Stomach (tissue), 19 donors: ENCODE results near the gene SRSF8. TPM values are rescaled to one million over a fixed set of nuclear protein-coding genes. Genes with fewer than 3 reads are reported as not detected.
A peak's percentile ranks its signal among the peaks of the same experiment; 100 is the strongest.
"Not testable (repeated sequence)": the region's sequence is repeated elsewhere in the genome, so short reads cannot be mapped to it uniquely, and the experiment has no call there.

Source experiments
- DNase-seq, 2 donors: peaks; one replicate each; pipeline versions ENCODE4 v3.0.0 to v3.0.0-alpha.2; 2013 to 2019
- H3K27ac ChIP-seq, 5 donors: fragments of 200-600 bp in 4 of 5; sonication (generic) in 4 of 5; one replicate each; pipeline ENCODE4 v1.5.1; 2013 to 2019; ENCODE audit warnings: mild to moderate bottlenecking in 1 of 5, moderate library complexity in 1 of 5
- H3K27me3 ChIP-seq, 3 donors: fragments of 200-600 bp; sonication (generic); one replicate each; pipeline ENCODE4 v1.5.1; 2017 to 2019; ENCODE audit warnings: mixed run types in 1 of 3
- H3K36me3 ChIP-seq, 4 donors: fragments of 200-600 bp; sonication (generic); 1 replicate in 3 of 4; 2 replicates in 1 of 4; pipeline ENCODE4 v1.5.1; 2016 to 2019
- H3K4me1 ChIP-seq, 4 donors: fragments of 200-600 bp; sonication (generic); one replicate each; pipeline ENCODE4 v1.5.1; 2016 to 2019
- H3K4me3 ChIP-seq, 4 donors: fragments of 200-600 bp; sonication (generic) in 3 of 4; one replicate each; pipeline ENCODE4 v1.5.1; 2016 to 2019; ENCODE audit warnings: mild to moderate bottlenecking in 1 of 4
- H3K9me3 ChIP-seq, 4 donors: fragments of 200-600 bp; sonication (generic); one replicate each; pipeline ENCODE4 v1.5.1; 2016 to 2019
- EP300 ChIP-seq: sonication (generic); formaldehyde crosslinking; IDR thresholded peaks from one replicate; pipeline ENCODE4 v1.6.1; 2017; ENCODE audit warnings: antibody characterized with exemption
- POLR2A ChIP-seq, 4 donors: fragments of 450-650 bp; IDR thresholded peaks; one replicate each; pipeline ENCODE4 v1.6.1; 2016; ENCODE audit warnings: antibody characterized with exemption in 4 of 4, control low read depth in 2 of 4, mild to moderate bottlenecking in 1 of 4, moderate library complexity in 1 of 4
- POLR2AphosphoS5 ChIP-seq, 3 donors: sonication (generic); formaldehyde crosslinking; IDR thresholded peaks; one replicate each; pipeline ENCODE4 v1.6.1; 2016; ENCODE audit warnings: antibody characterized with exemption in 3 of 3
- WGBS, 5 donors: extraction: QIAGEN DNeasy Blood & Tissue Kit in 3 of 5; methylation state at CpG; one replicate each; pipeline versions ENCODE4 v1.1.5 to v1.1.7; 2013 to 2018; 5-methylcytosine and 5-hydroxymethylcytosine counted together
- intact Hi-C: fragments of 100-400 bp; cut with DNase I; formaldehyde crosslinking; loops from one replicate; pipeline ENCODE4 v1.15.1; 2023; ENCODE audit warnings: low total_unique reads
- long read RNA-seq, 10 donors: transcript quantifications; one replicate each; lab custom pipeline, GENCODE V29; 2026
- polyA plus RNA-seq, 3 donors: library from polyadenylated mRNA; stranded (reverse); fragments of 200-250 nt; gene quantifications; one replicate each; pipeline ENCODE4 v1.2.3, GENCODE V29; 2013
- total RNA-seq, 5 donors: library from RNA; depleted of rRNA; stranded (reverse); fragments of >200 nt; gene quantifications; one replicate each; pipeline versions ENCODE4 v1.1.0 to v1.2.3, GENCODE V29; 2014 to 2016
- TF ChIP-seq, protein P1 (sequence below), 7 experiments: fragments of 450-650 bp in 4 of 7; fragments of 200-600 bp in 3 of 7; sonication (generic) in 3 of 7; IDR thresholded peaks; one replicate each; pipeline ENCODE4 v1.5.1; 2016 to 2019; ENCODE audit warnings: antibody characterized with exemption in 7 of 7, control low read depth in 2 of 7, mild to moderate bottlenecking in 1 of 7
- donor health status: healthy with polysubstance abuse.
- donor health status: Bipolar disorder and iron deficiency.
- donor health status: healthy.

The SRSF8 gene
- total RNA-seq (10 to 100 TPM; 10.7 to 34.6 (median 25.7) TPM), polyA plus RNA-seq (10 to 100 TPM; 30.3 to 39.6 (median 36.3) TPM)
- long read RNA-seq, donor 1, full-length matches to known transcripts = 35 of 35 reads
- long read RNA-seq, donor 1, partial matches to known transcripts = 0 of 35 reads
- long read RNA-seq, donor 1, other reads (novel, unspliced or antisense) = 0 of 35 reads
- long read RNA-seq, donor 2, full-length matches to known transcripts = 36 of 36 reads
- long read RNA-seq, donor 2, partial matches to known transcripts = 0 of 36 reads
- long read RNA-seq, donor 2, other reads (novel, unspliced or antisense) = 0 of 36 reads
- long read RNA-seq, donor 3, full-length matches to known transcripts = 45 of 45 reads
- long read RNA-seq, donor 3, partial matches to known transcripts = 0 of 45 reads
- long read RNA-seq, donor 3, other reads (novel, unspliced or antisense) = 0 of 45 reads
- long read RNA-seq, donor 4, full-length matches to known transcripts = 5 of 5 reads
- long read RNA-seq, donor 4, partial matches to known transcripts = 0 of 5 reads
- long read RNA-seq, donor 4, other reads (novel, unspliced or antisense) = 0 of 5 reads
- long read RNA-seq, donor 5, full-length matches to known transcripts = 68 of 68 reads
- long read RNA-seq, donor 5, partial matches to known transcripts = 0 of 68 reads
- long read RNA-seq, donor 5, other reads (novel, unspliced or antisense) = 0 of 68 reads
- long read RNA-seq, donor 6, full-length matches to known transcripts = 93 of 93 reads
- long read RNA-seq, donor 6, partial matches to known transcripts = 0 of 93 reads
- long read RNA-seq, donor 6, other reads (novel, unspliced or antisense) = 0 of 93 reads
- long read RNA-seq, donor 7, full-length matches to known transcripts = 72 of 72 reads
- long read RNA-seq, donor 7, partial matches to known transcripts = 0 of 72 reads
- long read RNA-seq, donor 7, other reads (novel, unspliced or antisense) = 0 of 72 reads
- long read RNA-seq, donor 8, full-length matches to known transcripts = 70 of 70 reads
- long read RNA-seq, donor 8, partial matches to known transcripts = 0 of 70 reads
- long read RNA-seq, donor 8, other reads (novel, unspliced or antisense) = 0 of 70 reads
- long read RNA-seq, donor 9, full-length matches to known transcripts = 79 of 79 reads
- long read RNA-seq, donor 9, partial matches to known transcripts = 0 of 79 reads
- long read RNA-seq, donor 9, other reads (novel, unspliced or antisense) = 0 of 79 reads
- long read RNA-seq, donor 10, full-length matches to known transcripts = 27 of 27 reads
- long read RNA-seq, donor 10, partial matches to known transcripts = 0 of 27 reads
- long read RNA-seq, donor 10, other reads (novel, unspliced or antisense) = 0 of 27 reads

- no peaks in the 10 kb centered on the region for H3K9me3 ChIP-seq
- no peak for DNase-seq
- H3K4me3 ChIP-seq = peak within 1 kb of the TSS; percentile 60 to 87 (median 80)
- H3K27me3 ChIP-seq = no peaks in the 10 kb centered on the region
- peaks cover 6 to 34% (median 26%) of the 10 kb centered on the region in 4 donors for H3K4me1 ChIP-seq
- 0% methylated on average over 4 of the region's 4 CpGs for WGBS, 5 donors
- no peak for TF ChIP-seq POLR2AphosphoS5 (IDR thresholded peaks at IDR 0.05)
- TF ChIP-seq, protein P1, sequence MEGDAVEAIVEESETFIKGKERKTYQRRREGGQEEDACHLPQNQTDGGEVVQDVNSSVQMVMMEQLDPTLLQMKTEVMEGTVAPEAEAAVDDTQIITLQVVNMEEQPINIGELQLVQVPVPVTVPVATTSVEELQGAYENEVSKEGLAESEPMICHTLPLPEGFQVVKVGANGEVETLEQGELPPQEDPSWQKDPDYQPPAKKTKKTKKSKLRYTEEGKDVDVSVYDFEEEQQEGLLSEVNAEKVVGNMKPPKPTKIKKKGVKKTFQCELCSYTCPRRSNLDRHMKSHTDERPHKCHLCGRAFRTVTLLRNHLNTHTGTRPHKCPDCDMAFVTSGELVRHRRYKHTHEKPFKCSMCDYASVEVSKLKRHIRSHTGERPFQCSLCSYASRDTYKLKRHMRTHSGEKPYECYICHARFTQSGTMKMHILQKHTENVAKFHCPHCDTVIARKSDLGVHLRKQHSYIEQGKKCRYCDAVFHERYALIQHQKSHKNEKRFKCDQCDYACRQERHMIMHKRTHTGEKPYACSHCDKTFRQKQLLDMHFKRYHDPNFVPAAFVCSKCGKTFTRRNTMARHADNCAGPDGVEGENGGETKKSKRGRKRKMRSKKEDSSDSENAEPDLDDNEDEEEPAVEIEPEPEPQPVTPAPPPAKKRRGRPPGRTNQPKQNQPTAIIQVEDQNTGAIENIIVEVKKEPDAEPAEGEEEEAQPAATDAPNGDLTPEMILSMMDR (IDR thresholded peaks at IDR 0.05) = no peak
- TF ChIP-seq POLR2A (IDR thresholded peaks at IDR 0.05) = no peak
- TF ChIP-seq EP300 = no peak
- H3K36me3 ChIP-seq = peaks cover 0 to 5% (median 2%) of the 10 kb centered on the region in 4 donors
- H3K27ac ChIP-seq = peak within 1 kb of the TSS; percentile 96 to 100 (median 98)
- intact Hi-C loops = no loop called here
These were observed at the start of gene SRSF8 for GRCh38 chr11:95066716-95067038. Gene SRSF8, plus strand, starts transcription at chr11:95066919. Its CDS starts 308 bp downstream, at chr11:95067227.

- H3K27ac ChIP-seq, intact Hi-C loops, DNase-seq, H3K27me3 ChIP-seq, H3K4me1 ChIP-seq, H3K36me3 ChIP-seq, H3K4me3 ChIP-seq, H3K9me3 ChIP-seq: not testable (repeated sequence)
- WGBS, 5 donors = 77 to 80% (median 78%) methylated on average over 5 of the region's 5 CpGs
These were observed 45.3 kb upstream of the SRSF8 start for GRCh38 chr11:95021468-95021867.

DNA sequence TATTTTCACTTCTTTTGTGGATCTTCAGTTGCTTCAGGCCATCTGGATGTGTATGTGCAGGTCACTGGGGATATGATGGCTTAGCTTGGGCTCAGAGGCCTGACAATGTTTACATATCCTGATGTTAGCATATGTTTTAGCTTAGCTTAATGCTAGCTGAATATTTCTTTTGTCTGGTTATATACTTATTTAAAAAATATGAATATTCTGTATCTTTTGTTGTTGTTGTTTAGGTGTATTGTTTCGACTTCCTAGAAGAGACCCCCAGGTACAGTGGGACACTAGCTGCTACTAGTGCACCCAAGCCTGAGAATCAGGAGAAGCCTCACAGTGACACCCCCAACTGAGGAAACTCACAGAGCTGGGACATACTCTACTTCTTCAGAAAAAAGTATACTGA lies 41.8 kb upstream of the SRSF8 start, which contains the start of gene KDM4E:
Gene KDM4E (plus strand): TSS at position 301 of the 400 bp plus-strand sequence. CDS start 300 bp downstream, outside the sequence.
- intact Hi-C loops = no loop called here
- DNase-seq = no peak
- TF ChIP-seq POLR2AphosphoS5 (IDR thresholded peaks at IDR 0.05) = no peak
- no peak for TF ChIP-seq EP300
- TF ChIP-seq, protein P1 (IDR thresholded peaks at IDR 0.05) = no peak
- no peak for TF ChIP-seq POLR2A (IDR thresholded peaks at IDR 0.05)

GRCh38 chr11:95025594-95025993 lies 41.1 kb upstream of the SRSF8 start:
- H3K9me3 ChIP-seq, H3K4me3 ChIP-seq, DNase-seq, intact Hi-C loops, H3K4me1 ChIP-seq, H3K36me3 ChIP-seq, H3K27me3 ChIP-seq, H3K27ac ChIP-seq: not testable (repeated sequence)
- WGBS, 5 donors = 82 to 90% (median 87%) methylated on average over 6 to 9 of the region's 9 CpGs

More for the DNA sequence above, 41.8 kb upstream of the SRSF8 start, which contains the start of gene KDM4E:
- H3K4me1 ChIP-seq = no peaks in the 10 kb centered on the region
- H3K9me3 ChIP-seq = no peaks in the 10 kb centered on the region
- WGBS, 5 donors = 89 to 100% (median 93%) methylated on average over 1 of the region's 1 CpG
- no peaks in the 10 kb centered on the region for H3K36me3 ChIP-seq
- no peaks in the 10 kb centered on the region for H3K27me3 ChIP-seq
- H3K4me3 ChIP-seq = no peak within 1 kb of the TSS
- H3K27ac ChIP-seq = no peak within 1 kb of the TSS

- H3K4me3 ChIP-seq = no peak overlapping the region
- TF ChIP-seq, protein P1 (IDR thresholded peaks at IDR 0.05) = no peak
- TF ChIP-seq EP300 = no peak
- TF ChIP-seq POLR2AphosphoS5 (IDR thresholded peaks at IDR 0.05) = no peak
- TF ChIP-seq POLR2A (IDR thresholded peaks at IDR 0.05) = no peak
- WGBS, 5 donors = 75 to 91% (median 90%) methylated on average over 3 of the region's 3 CpGs
- intact Hi-C loops = no loop called here
- no peaks in the 10 kb centered on the region for H3K36me3 ChIP-seq
- no peak for DNase-seq
- H3K27ac ChIP-seq = no peak overlapping the region
- H3K9me3 ChIP-seq = no peaks in the 10 kb centered on the region
- no peaks in the 10 kb centered on the region for H3K4me1 ChIP-seq
- H3K27me3 ChIP-seq = no peaks in the 10 kb centered on the region
These were observed 38.4 kb upstream of the SRSF8 start for GRCh38 chr11:95028357-95028756.
